Measurements from ENCODE around the gene PARD6G. TPM values are rescaled to one million over a fixed set of nuclear protein-coding genes. Genes with fewer than 3 reads are reported as not detected.

The PARD6G gene
- total and polyA plus RNA-seq, 2 of the 8 experiments (the other 6 are each of a cell fraction or from before 2014, with no cell fraction given): 11.3 to 17.9 TPM

- H2AK5ac ChIP-seq (ENCODE audit: low read depth, low read length): no peak overlapping the region
- no peaks in the 10 kb centered on the region for H3K27me3 ChIP-seq (replicated peaks in 1 of 4; ENCODE audit: control insufficient read depth in 3 of 4, extremely low read depth in 1 of 4, insufficient read depth in 3 of 4, low read length in 3 of 4)
- no peak overlapping the region for H3K56ac ChIP-seq (replicated peaks; ENCODE audit: insufficient read length, low read depth, low read length)
- no peak overlapping the region for H4K5ac ChIP-seq (ENCODE audit: insufficient read length, low read depth, low read length)
- H4K8ac ChIP-seq (ENCODE audit: extremely low read depth, insufficient read depth, low read length): no peak overlapping the region
- H4K20me1 ChIP-seq (replicated peaks in 1 of 2; ENCODE audit: control insufficient read depth in 1 of 2, insufficient read depth in 2 of 2, low read length in 2 of 2): peaks cover 2 to 3% of the 10 kb centered on the region in 2 experiments
- no peaks in the 10 kb centered on the region for H3K36me3 ChIP-seq (ENCODE audit: control insufficient read depth in 2 of 4, insufficient read depth in 4 of 4, low read length in 3 of 4)
- WGBS, 2 experiments (ENCODE audit: extremely low coverage in 1 of 2, insufficient coverage in 1 of 2, insufficient read length in 1 of 2, insufficient replicate concordance in 2 of 2, low coverage in 1 of 2, low lambda C conversion rate in 2 of 2, missing lambda C conversion rate in 1 of 2): 83% methylated on average over 2 of the region's 2 CpGs; no CpG with 5 or more reads in 1 of the 2 experiments
- H3K79me2 ChIP-seq (ENCODE audit: control insufficient read depth in 1 of 2, insufficient read depth in 2 of 2, low read length in 2 of 2): peaks cover 0 to 6% of the 10 kb centered on the region in 2 experiments; a peak in 1 of 4 replicates
- H2AFZ ChIP-seq (ENCODE audit: low read length): no peak overlapping the region
- no peak overlapping the region for H3K9ac ChIP-seq (replicated peaks in 1 of 4; ENCODE audit: extremely low read depth in 1 of 4, low read depth in 3 of 4, low read length in 3 of 4)
- H2BK120ac ChIP-seq (replicated peaks; ENCODE audit: low read depth, low read length): no peak overlapping the region
- H2BK15ac ChIP-seq (ENCODE audit: low read length): no peak overlapping the region
- H2BK5ac ChIP-seq (ENCODE audit: low read depth, low read length): no peak overlapping the region
- no peaks in the 10 kb centered on the region; the same call in 1 of the 2 replicates for H3K79me1 ChIP-seq (ENCODE audit: low read depth, low read length)
- H3K27ac ChIP-seq (ENCODE audit: low read depth, low read length): no peak overlapping the region
- no peak overlapping the region for H3K14ac ChIP-seq (ENCODE audit: insufficient read length)
- H3K4me3 ChIP-seq (ENCODE audit: extremely low read depth in 1 of 4, insufficient read depth in 2 of 4, low read depth in 3 of 4, low read length in 4 of 4): no peak overlapping the region
- H2BK20ac ChIP-seq (ENCODE audit: low read length): no peak overlapping the region
- no peak overlapping the region for H4K91ac ChIP-seq (replicated peaks; ENCODE audit: insufficient read length, low read length)
- DNase-seq (ENCODE audit: low read depth in 1 of 2, low spot score in 2 of 2) (no peak), FAIRE-seq (no peak)
- H3K4ac ChIP-seq (replicated peaks; ENCODE audit: insufficient read length, low read depth, low read length): no peak overlapping the region
- no peak overlapping the region for H2BK12ac ChIP-seq (ENCODE audit: low read depth, low read length)
- H3K18ac ChIP-seq (ENCODE audit: extremely low read depth, low read length): no peak overlapping the region
- CTCF ChIA-PET (ENCODE audit: partially characterized antibody): interaction anchor here (0.7 to 3.1 kb wide), 10 partner anchors 8 to 43 kb away, joined by 3 to 13 read pairs (median 3); no protein-coding TSS in a partner anchor
- no peaks in the 10 kb centered on the region for H3K9me3 ChIP-seq (ENCODE audit: insufficient read depth in 2 of 2, low read depth in 1 of 2, low read length in 1 of 2)
- no peak for TF ChIP-seq KDM1A (IDR thresholded peaks at IDR 0.05; ENCODE audit: borderline replicate concordance, low read length)
- TF ChIP-seq FOSL1 (IDR thresholded peaks at IDR 0.05; ENCODE audit: insufficient read depth, low read depth, low read length): no peak
- TF ChIP-seq RBBP5 (IDR thresholded peaks at IDR 0.05; ENCODE audit: borderline replicate concordance, low read depth, low read length): no peak
- TF ChIP-seq EZH2 (IDR thresholded peaks at IDR 0.05; ENCODE audit: low read depth, low read length, severe bottlenecking): no peak
- POLR2A ChIA-PET (ENCODE audit: partially characterized antibody): interaction anchor here (0.6 to 1.1 kb wide), 2 partner anchors 13 to 30 kb away, joined by 3 read pairs; no protein-coding TSS in a partner anchor
- H3K23me2 ChIP-seq (ENCODE audit: low read depth, low read length): no peaks in the 10 kb centered on the region
- no peaks in the 10 kb centered on the region for H3K4me1 ChIP-seq (replicated peaks in 1 of 4; ENCODE audit: control insufficient read depth in 3 of 4, insufficient read depth in 4 of 4, low read length in 3 of 4)
- no peak overlapping the region for H3K4me2 ChIP-seq (ENCODE audit: insufficient read depth in 1 of 2, low read depth in 2 of 2, low read length in 2 of 2)
- no peak overlapping the region for H3K23ac ChIP-seq (ENCODE audit: insufficient read length)
Measured at GRCh38 chr18:80213182-80213581, 34.1 kb downstream of the PARD6G start.

Data from H1 (cell line).